Common myeloid progenitor, CD34-positive (primary cell): ENCODE data around the gene HOXD10.

ENCODE experiments used
- CTCF ChIA-PET: fragments of 350-600 bp; sonication (Branson Sonifier 250); formaldehyde crosslinking; loops from one replicate; lab custom pipeline; 2021; ENCODE audit warnings: antibody characterized with exemption; lab: Charles Lee
- POLR2A ChIA-PET: fragments of 350-600 bp; sonication (Branson Sonifier 250); formaldehyde crosslinking; loops from one replicate; lab custom pipeline; 2021; ENCODE audit warnings: antibody characterized with exemption; lab: Charles Lee
- DNase-seq, 3 donors: peaks; one replicate each; pipeline versions ENCODE4 v3.0.0 to v3.0.0-alpha.2; 2013
- H3K27ac ChIP-seq, 2 experiments: 1 replicate in 1 of 2; 2 replicates in 1 of 2; pipeline ENCODE4 v1.7.0; 2013; ENCODE audit warnings: inconsistent platforms in 2 of 2, low read length in 2 of 2, mild to moderate bottlenecking in 2 of 2, low read depth in 1 of 2, moderate library complexity in 1 of 2; ENCODE audit not compliant: severe bottlenecking in 2 of 2, insufficient read depth in 1 of 2, poor library complexity in 1 of 2
- H3K27me3 ChIP-seq, 5 experiments: replicated peaks in 2 of 5; 1 replicate in 3 of 5; 2 replicates in 2 of 5; pipeline versions ENCODE4 v1.6.1 to v1.7.0; 2013; ENCODE audit warnings: low read length in 4 of 5, mild to moderate bottlenecking in 2 of 5, moderate library complexity in 2 of 5, inconsistent platforms in 1 of 5; ENCODE audit not compliant: insufficient read depth in 5 of 5, control insufficient read depth in 4 of 5
- H3K36me3 ChIP-seq, 4 experiments: 1 replicate in 2 of 4; 2 replicates in 2 of 4; pipeline versions ENCODE4 v1.6.1 to v1.7.0; 2013; ENCODE audit warnings: low read length in 3 of 4, control low read depth in 1 of 4, mild to moderate bottlenecking in 1 of 4; ENCODE audit not compliant: control insufficient read depth in 4 of 4, insufficient read depth in 4 of 4
- H3K4me1 ChIP-seq, 4 experiments: 1 replicate in 3 of 4; 2 replicates in 1 of 4; pipeline versions ENCODE4 v1.6.1 to v1.7.1; 2013; ENCODE audit warnings: low read length in 3 of 4, mild to moderate bottlenecking in 3 of 4, control low read depth in 1 of 4, inconsistent platforms in 1 of 4, moderate library complexity in 1 of 4; ENCODE audit not compliant: control insufficient read depth in 4 of 4, insufficient read depth in 4 of 4; ENCODE audit errors: control extremely low read depth in 1 of 4
- H3K4me3 ChIP-seq, 7 experiments: 1 replicate in 4 of 7; 2 replicates in 3 of 7; pipeline versions ENCODE4 v1.5.1 to v1.7.0; 2013; ENCODE audit warnings: mild to moderate bottlenecking in 7 of 7, low read length in 6 of 7, moderate library complexity in 6 of 7, inconsistent platforms in 2 of 7, low read depth in 2 of 7, control low read depth in 1 of 7; ENCODE audit not compliant: insufficient read depth in 4 of 7, control insufficient read depth in 1 of 7; ENCODE audit errors: extremely low read depth in 1 of 7
- H3K9me3 ChIP-seq, 5 experiments: 1 replicate in 4 of 5; 2 replicates in 1 of 5; pipeline versions ENCODE4 v1.6.1 to v1.7.1; 2013; ENCODE audit warnings: low read length in 4 of 5, mild to moderate bottlenecking in 2 of 5, inconsistent platforms in 1 of 5, low read depth in 1 of 5, moderate library complexity in 1 of 5; ENCODE audit not compliant: control insufficient read depth in 4 of 5, insufficient read depth in 2 of 5; ENCODE audit errors: control extremely low read depth in 1 of 5
- WGBS: methylation state at CpG from one replicate; pipeline ENCODE4 v1.1.5; 2013; ENCODE audit not compliant: insufficient coverage; 5-methylcytosine and 5-hydroxymethylcytosine counted together

The HOXD10 gene

DNA sequence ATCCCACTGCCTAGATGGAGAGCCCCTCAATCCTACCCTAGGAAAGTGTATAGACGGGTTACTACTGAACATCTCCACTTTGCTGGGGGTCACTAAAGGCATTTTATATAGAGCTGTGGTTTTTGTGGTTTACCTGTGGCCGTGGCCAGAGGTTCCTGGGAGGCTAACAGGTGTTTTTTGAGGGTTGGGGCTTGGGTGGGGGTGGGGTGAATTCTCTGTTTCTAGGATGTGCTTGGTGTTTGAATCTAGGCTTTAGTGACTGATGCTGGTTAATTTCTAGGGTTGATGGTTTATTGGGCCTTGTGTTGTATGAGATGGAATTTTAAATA, 20.6 kb downstream of the HOXD10 start:
- Histone ChIP-seq H3K36me3 (no peaks in the 10 kb centered on the region), H3K27me3 (peaks cover 55 to 100% (median 67%) of the 10 kb centered on the region in 5 experiments), H3K4me1 (peaks cover under 1 to 17% (median 13%) of the 10 kb centered on the region in 4 experiments), H3K27ac (no peak overlapping the region), H3K4me3 (no peak overlapping the region), H3K9me3 (peaks cover 0 to 7% (median 0%) of the 10 kb centered on the region in 5 experiments)
- DNase-seq, result no peak
- ChIA-PET CTCF (interaction anchor here (0.5 to 5.6 kb wide), 5 partner anchors 16 to 1398 kb away, joined by 3 to 53 read pairs (median 5); no protein-coding TSS in a partner anchor), POLR2A (interaction anchor here (0.6 kb wide), 1 partner anchor 536 kb away, joined by 3 read pairs; no protein-coding TSS in a partner anchor)
- WGBS, result no CpG with 5 or more reads among the region's 2 CpGs

DNA sequence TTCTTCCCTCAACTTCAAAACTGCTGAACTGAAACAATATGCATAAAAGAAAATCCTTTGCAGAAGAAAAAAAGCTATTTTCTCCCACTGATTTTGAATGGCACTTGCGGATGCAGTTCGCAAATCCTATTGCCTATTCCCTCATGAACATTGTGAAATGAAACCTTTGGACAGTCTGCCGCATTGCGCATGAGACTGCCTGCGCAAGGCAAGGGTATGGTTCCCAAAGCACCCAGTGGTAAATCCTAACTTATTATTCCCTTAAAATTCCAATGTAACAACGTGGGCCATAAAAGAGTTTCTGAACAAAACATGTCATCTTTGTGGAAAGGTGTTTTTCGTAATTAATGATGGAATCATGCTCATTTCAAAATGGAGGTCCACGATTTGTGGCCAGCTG, 21.3 kb downstream of the HOXD10 start:
- Histone ChIP-seq H3K4me3 (no peak overlapping the region), H3K27me3 (peaks cover 53 to 100% (median 65%) of the 10 kb centered on the region in 5 experiments), H3K4me1 (peaks cover 0 to 17% (median 13%) of the 10 kb centered on the region in 4 experiments), H3K9me3 (peaks cover 0 to 7% (median 0%) of the 10 kb centered on the region in 5 experiments), H3K36me3 (no peaks in the 10 kb centered on the region), H3K27ac (no peak overlapping the region)
- 45% methylated on average over 4 of the region's 8 CpGs for WGBS
- POLR2A ChIA-PET, result interaction anchor here (0.6 kb wide), 1 partner anchor 531 kb away, joined by 3 read pairs; no protein-coding TSS in a partner anchor
- DNase-seq, result no peak
- CTCF ChIA-PET, result interaction anchor here (1.2 to 7.3 kb wide), 7 partner anchors 11 to 1011 kb away, joined by 3 to 74 read pairs (median 26); no protein-coding TSS in a partner anchor

DNA sequence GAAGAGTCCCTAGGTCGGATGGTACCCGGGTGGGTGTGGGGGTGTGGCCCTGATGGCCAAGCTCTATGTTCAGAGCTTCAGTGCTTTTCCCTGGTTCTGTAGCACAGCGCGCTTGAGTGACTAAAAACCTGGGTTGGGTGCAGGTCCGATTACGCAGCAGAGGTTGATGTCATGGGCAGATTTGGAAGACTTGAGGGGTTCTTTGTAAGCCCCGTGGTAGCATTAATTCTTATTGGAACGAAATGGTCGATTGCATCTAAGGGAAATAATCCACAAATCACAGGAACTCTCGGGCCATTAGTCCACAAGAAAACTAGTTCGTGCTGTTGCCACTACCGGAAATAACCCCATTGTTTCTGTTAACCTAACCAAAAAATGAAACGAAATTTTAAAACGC, 21.9 kb downstream of the HOXD10 start:
- CTCF ChIA-PET, result interaction anchor here (0.7 to 7.3 kb wide), 12 partner anchors 12 to 1010 kb away, joined by 3 to 74 read pairs (median 13); no protein-coding TSS in a partner anchor
- WGBS, result 9% methylated on average over 13 of the region's 14 CpGs
- H3K4me3 ChIP-seq, result no peak overlapping the region
- peaks cover 0 to 17% (median 13%) of the 10 kb centered on the region in 4 experiments for H3K4me1 ChIP-seq
- DNase-seq, result no peak
- peaks cover 0 to 7% (median 0%) of the 10 kb centered on the region in 5 experiments for H3K9me3 ChIP-seq
- no peaks in the 10 kb centered on the region for H3K36me3 ChIP-seq
- H3K27ac ChIP-seq, result no peak overlapping the region
- peaks cover 47 to 100% (median 66%) of the 10 kb centered on the region in 5 experiments for H3K27me3 ChIP-seq
- POLR2A ChIA-PET, result interaction anchor here (0.6 kb wide), 1 partner anchor 530 kb away, joined by 3 read pairs; no protein-coding TSS in a partner anchor

DNA sequence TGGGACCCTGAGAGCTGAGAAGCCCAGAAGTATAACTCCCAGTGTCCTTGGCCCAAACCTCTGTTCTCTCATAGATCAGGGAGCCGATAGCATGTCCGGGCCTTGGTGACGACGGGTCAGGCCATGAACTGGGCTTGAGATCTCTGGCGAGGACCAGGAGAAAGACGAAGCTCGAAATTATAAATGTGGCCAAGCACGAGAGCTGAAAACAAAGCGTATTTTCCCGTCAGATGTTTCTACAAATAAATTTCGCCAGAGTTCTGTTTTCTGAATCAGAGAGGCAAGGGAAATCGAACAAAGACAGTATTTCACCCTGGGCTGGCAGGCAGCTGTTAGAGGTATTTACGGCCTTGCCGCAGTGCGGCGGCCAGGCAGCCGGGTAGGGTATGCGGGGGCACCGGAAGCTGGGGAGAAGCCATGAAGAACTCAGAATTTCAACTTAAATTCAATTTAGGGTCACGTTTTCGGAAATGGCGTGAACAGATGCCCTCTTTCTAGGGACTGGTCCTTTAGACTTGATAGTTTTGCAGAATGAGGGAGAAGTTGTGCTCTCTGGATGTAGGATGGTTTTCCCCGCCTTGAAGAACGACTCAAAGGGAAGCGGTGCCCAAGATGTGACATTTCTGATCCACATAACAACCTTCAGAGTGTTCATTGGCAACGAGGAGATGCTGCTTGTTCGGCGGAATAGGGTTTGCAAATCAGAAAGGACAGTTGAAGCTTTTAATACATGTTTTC, 22.5 kb downstream of the HOXD10 start:
- POLR2A ChIA-PET, result no interaction called here
- CTCF ChIA-PET, result interaction anchor here (0.6 to 7.3 kb wide), 21 partner anchors 7 to 1010 kb away, joined by 3 to 74 read pairs (median 6); no protein-coding TSS in a partner anchor
- no peak for DNase-seq
- Histone ChIP-seq H3K9me3 (peaks cover 0 to 7% (median 0%) of the 10 kb centered on the region in 5 experiments), H3K4me3 (no peak overlapping the region), H3K27ac (no peak overlapping the region), H3K36me3 (no peaks in the 10 kb centered on the region), H3K27me3 (peaks cover 49 to 100% (median 68%) of the 10 kb centered on the region in 5 experiments), H3K4me1 (peaks cover 0 to 17% (median 13%) of the 10 kb centered on the region in 4 experiments)
- WGBS, result 4% methylated on average over 22 of the region's 28 CpGs

DNA sequence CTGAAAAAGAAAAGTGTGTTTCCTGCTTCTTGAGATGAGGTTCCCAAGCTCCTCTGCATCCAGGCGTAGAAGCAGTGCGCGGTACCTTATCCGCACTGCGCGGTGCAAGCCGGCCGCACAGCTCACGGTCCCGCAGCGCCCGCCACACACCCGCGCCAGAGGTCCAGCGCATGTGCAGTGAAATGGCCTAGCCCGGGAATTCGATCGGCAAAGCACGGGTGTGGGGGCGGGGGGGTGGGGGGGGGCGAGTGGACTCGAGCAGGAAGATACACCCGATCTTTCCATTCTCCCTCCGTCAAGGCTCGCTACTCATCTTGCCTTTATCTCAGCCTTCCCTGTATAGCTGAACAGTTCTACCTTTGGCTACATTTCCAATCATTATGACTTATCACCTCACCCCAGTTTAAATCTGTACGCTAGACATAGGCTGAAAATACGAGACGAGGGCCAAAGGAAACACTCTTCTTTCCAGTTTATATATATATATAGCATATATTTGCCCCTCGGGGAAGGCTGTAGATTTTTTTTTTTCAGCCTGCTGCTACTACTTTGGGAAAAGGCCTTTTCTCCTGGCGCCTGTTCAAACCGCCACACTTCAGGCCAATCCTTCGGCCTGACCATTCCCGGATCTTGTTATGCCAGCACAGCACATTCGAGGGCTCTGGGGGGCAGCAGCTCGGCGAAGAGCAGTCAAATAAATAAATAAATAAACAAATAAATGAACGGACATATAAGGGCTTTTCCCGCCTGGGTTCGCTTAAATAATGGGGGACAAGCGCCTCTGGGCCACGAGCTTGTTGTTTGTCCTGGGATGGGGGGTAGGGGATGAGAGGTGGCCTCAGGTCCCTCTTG, 23.3 kb downstream of the HOXD10 start:
- H3K27me3 ChIP-seq, result peaks cover 43 to 97% (median 66%) of the 10 kb centered on the region in 5 experiments
- peak overlapping the region in 5 of 7 experiments; percentile 52 to 75 (median 60) for H3K4me3 ChIP-seq
- H3K4me1 ChIP-seq, result peaks cover 0 to 17% (median 13%) of the 10 kb centered on the region in 4 experiments
- CTCF ChIA-PET, result interaction anchor here (0.6 to 7.3 kb wide), 30 partner anchors 8 to 1009 kb away, joined by 3 to 74 read pairs (median 6); no protein-coding TSS in a partner anchor
- H3K27ac ChIP-seq, result no peak overlapping the region
- no peaks in the 10 kb centered on the region for H3K36me3 ChIP-seq
- POLR2A ChIA-PET, result no interaction called here
- H3K9me3 ChIP-seq, result peaks cover 0 to 7% (median 0%) of the 10 kb centered on the region in 5 experiments
- WGBS, result 17% methylated on average over 11 of the region's 41 CpGs
- DNase-seq, result no peak

DNA sequence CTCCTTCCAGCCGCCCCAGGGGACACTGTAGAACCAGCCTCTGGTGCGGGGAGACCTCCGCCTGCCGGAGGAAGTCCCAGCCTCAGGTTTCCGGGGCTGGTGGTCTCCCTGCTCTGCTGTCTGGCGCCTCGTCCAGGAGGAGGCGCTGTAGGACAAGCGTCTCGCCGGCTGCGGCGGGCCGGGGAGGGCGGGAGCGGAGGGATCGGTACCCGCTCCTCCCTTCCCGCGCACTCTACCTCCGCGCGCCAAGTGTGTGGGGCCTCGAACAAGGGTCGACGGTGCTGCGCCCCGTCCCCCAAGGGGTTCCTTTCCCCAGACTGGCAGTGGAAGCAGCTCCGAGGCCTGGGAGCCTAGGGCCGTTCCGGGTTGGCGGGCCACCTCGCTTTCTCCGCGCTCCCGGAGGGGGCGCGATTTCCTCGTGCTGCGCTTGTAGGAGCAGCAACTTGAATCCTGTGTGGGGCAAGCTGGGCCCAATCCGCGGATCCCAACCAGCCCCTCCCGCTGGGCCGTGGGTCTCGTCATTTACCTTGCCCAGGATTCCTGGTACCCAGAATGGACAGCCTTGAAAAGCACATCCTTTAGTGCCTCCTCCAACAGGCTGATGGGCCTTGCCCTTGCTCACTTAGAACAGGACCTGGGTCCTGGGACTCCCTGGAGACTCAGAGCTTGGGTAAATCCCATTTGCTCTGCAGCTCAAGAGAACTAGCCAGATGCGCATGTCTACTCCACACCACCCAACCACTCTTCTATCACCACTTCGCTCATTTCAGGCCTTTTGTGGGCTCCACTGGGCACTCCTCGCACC, 24.1 kb downstream of the HOXD10 start:
- H3K27me3 ChIP-seq, result peaks cover 35 to 97% (median 67%) of the 10 kb centered on the region in 5 experiments
- peak overlapping the region; percentile 16 to 75 (median 59) for H3K4me3 ChIP-seq
- 9% methylated on average over 36 of the region's 48 CpGs for WGBS
- peaks cover 0 to 17% (median 13%) of the 10 kb centered on the region in 4 experiments for H3K4me1 ChIP-seq
- H3K36me3 ChIP-seq, result no peaks in the 10 kb centered on the region
- peaks cover 0 to 7% (median 0%) of the 10 kb centered on the region in 5 experiments for H3K9me3 ChIP-seq
- ChIA-PET POLR2A (interaction anchor here (0.5 to 0.6 kb wide), 2 partner anchors 36 to 418 kb away, joined by 3 read pairs; no protein-coding TSS in a partner anchor), CTCF (interaction anchor here (0.6 to 7.3 kb wide), 27 partner anchors 9 to 1008 kb away, joined by 3 to 74 read pairs (median 6); no protein-coding TSS in a partner anchor)
- no peak overlapping the region for H3K27ac ChIP-seq
- DNase-seq, result peak; percentile 73 to 86 (median 84)
